Stimulated activated naive B cell treated with anti-CD40 and anti-IgM and Interleukin-4, amounts not matched to agents 10 μg/mL and 1 μg/mL and 100 μg/mL, for 72 hours (primary cell): ENCODE data around the gene PAQR4.
"Not testable (repeated sequence)": the region's sequence is repeated elsewhere in the genome, so short reads cannot be mapped to it uniquely, and the experiment has no call there.

ENCODE experiments used
- ATAC-seq, 2 donors: fragments of 150-1000 bp; cut with Tn5 transposase; replicated peaks; 2 replicates each; pipeline ENCODE4 v1.10.0; 2021; ENCODE audit warnings: moderate library complexity in 1 of 2
- DNase-seq: peaks from one replicate; pipeline ENCODE4 v3.0.0; 2021
- H3K27ac Mint-ChIP-seq: one replicate; pipeline ENCODE4 v1.8.0; 2022; ENCODE audit warnings: mild to moderate bottlenecking, mixed read lengths
- H3K27me3 Mint-ChIP-seq, 2 donors: one replicate each; pipeline ENCODE4 v1.8.0; 2022; ENCODE audit warnings: mixed read lengths in 2 of 2
- H3K36me3 Mint-ChIP-seq, 2 donors: one replicate each; pipeline ENCODE4 v1.8.0; 2022; ENCODE audit warnings: mixed read lengths in 2 of 2, mild to moderate bottlenecking in 1 of 2
- H3K4me1 Mint-ChIP-seq, 2 donors: one replicate each; pipeline ENCODE4 v1.8.0; 2022; ENCODE audit warnings: mixed read lengths in 2 of 2, mild to moderate bottlenecking in 1 of 2
- H3K4me3 Mint-ChIP-seq, 2 donors: one replicate each; pipeline ENCODE4 v1.8.0; 2022; ENCODE audit warnings: mild to moderate bottlenecking in 2 of 2, mixed read lengths in 2 of 2, moderate library complexity in 1 of 2
- H3K9me3 Mint-ChIP-seq, 2 donors: one replicate each; pipeline ENCODE4 v1.8.0; 2022; ENCODE audit warnings: mixed read lengths in 2 of 2, mild to moderate bottlenecking in 1 of 2

PAQR4 gene

GRCh38 chr16:2968738-2969544 lies at the start of gene PAQR4:
PAQR4 (plus strand) TSS chr16:2969348; CDS start chr16:2969675, 327 bp downstream.
- Mint-ChIP-seq H3K4me1 (peaks cover 23 to 44% of the 10 kb centered on the region in 2 donors), H3K27me3 (peaks cover 25 to 28% of the 10 kb centered on the region in 2 donors), H3K27ac (peak within 1 kb of the TSS; percentile 47), H3K9me3 (no peaks in the 10 kb centered on the region), H3K36me3 (peaks cover 5 to 17% of the 10 kb centered on the region in 2 donors), H3K4me3 (peak within 1 kb of the TSS; percentile 80 to 88)
- ATAC-seq (peak; percentile 80 to 86), DNase-seq (peak; percentile 82)

- ATAC-seq, result peak; percentile 42 to 54
- Mint-ChIP-seq H3K27me3 (no peaks in the 10 kb centered on the region), H3K36me3 (peaks cover 24 to 26% of the 10 kb centered on the region in 2 donors), H3K9me3 (no peaks in the 10 kb centered on the region), H3K4me1 (peaks cover 4 to 7% of the 10 kb centered on the region in 2 donors), H3K27ac (no peak overlapping the region), H3K4me3 (no peak overlapping the region)
- DNase-seq, result peak; percentile 35
These were observed 49.5 kb upstream of the PAQR4 start for GRCh38 chr16:2919511-2920255.

- H3K9me3 Mint-ChIP-seq, result no peaks in the 10 kb centered on the region
- H3K27ac Mint-ChIP-seq, result no peak overlapping the region
- peaks cover 10 to 22% of the 10 kb centered on the region in 2 donors for H3K4me1 Mint-ChIP-seq
- ATAC-seq, result no peak
- no peaks in the 10 kb centered on the region for H3K27me3 Mint-ChIP-seq
- no peak overlapping the region for H3K4me3 Mint-ChIP-seq
- no peak for DNase-seq
- H3K36me3 Mint-ChIP-seq, result peaks cover 18 to 24% of the 10 kb centered on the region in 2 donors
These were observed 45.7 kb upstream of the PAQR4 start for GRCh38 chr16:2923481-2923880.

- Mint-ChIP-seq H3K9me3 (no peaks in the 10 kb centered on the region), H3K36me3 (peaks cover 14 to 17% of the 10 kb centered on the region in 2 donors), H3K4me1 (peaks cover 8 to 15% of the 10 kb centered on the region in 2 donors), H3K27me3 (no peaks in the 10 kb centered on the region), H3K4me3 (no peak overlapping the region), H3K27ac (no peak overlapping the region)
- DNase-seq (no peak), ATAC-seq (no peak)
These were observed 44.0 kb upstream of the PAQR4 start for GRCh38 chr16:2924901-2925755.

GRCh38 chr16:2925951-2926649 lies 43.0 kb upstream of the PAQR4 start:
- Mint-ChIP-seq H3K4me3 (no peak overlapping the region), H3K36me3 (peaks cover 14 to 20% of the 10 kb centered on the region in 2 donors), H3K4me1 (peaks cover 8 to 15% of the 10 kb centered on the region in 2 donors), H3K9me3 (no peaks in the 10 kb centered on the region), H3K27me3 (no peaks in the 10 kb centered on the region), H3K27ac (no peak overlapping the region)
- ATAC-seq (no peak), DNase-seq (no peak)

- Mint-ChIP-seq H3K4me1 (peaks cover 8 to 15% of the 10 kb centered on the region in 2 donors), H3K27ac (no peak overlapping the region), H3K9me3 (no peaks in the 10 kb centered on the region), H3K4me3 (peak overlapping the region; percentile 62 to 64), H3K36me3 (peaks cover 14 to 20% of the 10 kb centered on the region in 2 donors), H3K27me3 (no peaks in the 10 kb centered on the region)
- ATAC-seq, result no peak
- no peak for DNase-seq
These were observed 42.5 kb upstream of the PAQR4 start for GRCh38 chr16:2926650-2926999.

DNA sequence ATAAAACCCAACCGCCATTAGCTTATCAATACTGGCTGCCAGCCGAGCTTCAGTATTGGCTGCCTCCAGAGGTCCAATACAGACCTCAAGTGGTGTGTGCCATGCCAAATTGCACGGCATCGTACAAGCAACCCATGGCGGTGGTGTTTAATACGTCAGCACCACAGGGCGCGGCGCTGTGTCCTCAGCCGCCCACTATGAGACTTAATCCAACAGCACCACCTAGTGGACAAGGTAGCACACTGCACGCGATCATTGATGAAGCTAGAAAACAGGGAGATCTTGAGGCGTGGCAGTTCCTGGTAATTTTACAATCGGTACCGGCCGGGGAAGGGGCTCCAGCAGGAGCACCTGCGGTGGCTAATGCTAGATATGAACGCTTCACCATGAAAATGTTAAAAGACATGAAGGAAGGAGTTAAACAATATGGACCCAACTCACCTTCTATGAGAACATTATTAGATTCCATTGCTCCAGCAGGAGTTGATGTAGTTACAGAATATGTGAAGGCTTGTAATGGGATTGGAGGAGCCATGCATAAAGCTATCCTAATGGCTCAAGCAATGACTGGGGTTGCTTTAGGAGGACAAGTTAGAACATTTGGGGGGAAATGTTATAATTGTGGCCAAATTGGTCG lies 42.0 kb upstream of the PAQR4 start:
- peaks cover 8 to 15% of the 10 kb centered on the region in 2 donors for H3K4me1 Mint-ChIP-seq
- peak overlapping the region; percentile 4 for H3K27ac Mint-ChIP-seq
- H3K9me3 Mint-ChIP-seq, result no peaks in the 10 kb centered on the region
- H3K4me3 Mint-ChIP-seq, result peak overlapping the region; percentile 62 to 64
- peak; percentile 78 for DNase-seq
- H3K27me3 Mint-ChIP-seq, result no peaks in the 10 kb centered on the region
- peaks cover 12 to 16% of the 10 kb centered on the region in 2 donors for H3K36me3 Mint-ChIP-seq
- ATAC-seq, result peak; percentile 99 to 100

DNA sequence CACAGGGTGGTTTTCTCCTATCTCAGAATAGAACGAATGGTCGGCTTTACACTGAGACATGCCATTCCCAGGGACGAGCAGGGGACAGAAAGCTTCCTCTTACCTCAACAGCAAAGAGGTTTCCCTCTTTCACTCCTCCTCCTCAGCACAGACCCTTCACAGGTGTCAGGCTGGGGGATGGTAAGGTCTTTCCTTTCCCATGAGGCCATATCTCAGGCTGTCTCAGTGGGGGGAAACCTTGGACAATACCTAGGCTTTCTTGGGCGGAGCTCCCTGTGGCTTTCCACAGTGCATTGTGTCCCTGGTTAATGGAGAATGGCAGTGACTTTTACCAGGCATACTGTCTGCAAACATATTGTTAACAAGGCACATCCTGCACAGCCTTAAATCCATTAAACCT lies 41.0 kb upstream of the PAQR4 start:
- not testable (repeated sequence) for H3K9me3 Mint-ChIP-seq, H3K4me3 Mint-ChIP-seq, H3K27me3 Mint-ChIP-seq, DNase-seq, H3K27ac Mint-ChIP-seq, ATAC-seq
- Mint-ChIP-seq H3K36me3 (peaks cover 12 to 13% of the 10 kb centered on the region in 2 donors), H3K4me1 (peaks cover 8 to 15% of the 10 kb centered on the region in 2 donors)

DNA sequence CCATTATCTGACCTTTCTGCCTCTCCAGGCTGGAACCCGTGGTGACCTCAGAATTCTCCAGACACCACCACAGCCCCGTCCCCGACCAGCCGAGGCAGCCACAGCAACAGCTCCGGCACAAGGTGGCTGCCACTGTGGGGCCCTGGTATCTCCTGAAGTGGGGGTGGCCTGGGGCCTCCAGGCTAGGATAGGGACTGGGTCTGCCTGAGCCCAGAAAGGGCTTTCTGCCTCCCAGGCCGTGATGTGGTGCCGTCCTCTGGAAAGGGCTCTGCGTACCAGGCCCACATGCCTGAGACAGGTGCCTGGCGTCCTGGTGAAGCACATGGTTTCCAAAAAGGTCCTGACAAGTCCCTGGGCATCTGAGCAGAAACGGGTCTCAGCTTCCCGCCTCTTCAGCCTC lies 40.4 kb upstream of the PAQR4 start:
- no peak for ATAC-seq
- no peak for DNase-seq

GRCh38 chr16:2929693-2930092 lies 39.5 kb upstream of the PAQR4 start:
- no peak for DNase-seq
- H3K27ac Mint-ChIP-seq, result no peak overlapping the region
- H3K36me3 Mint-ChIP-seq, result peaks cover 17 to 19% of the 10 kb centered on the region in 2 donors
- H3K9me3 Mint-ChIP-seq, result no peaks in the 10 kb centered on the region
- no peak for ATAC-seq
- no peak overlapping the region for H3K4me3 Mint-ChIP-seq
- H3K27me3 Mint-ChIP-seq, result no peaks in the 10 kb centered on the region
- H3K4me1 Mint-ChIP-seq, result peaks cover 6 to 15% of the 10 kb centered on the region in 2 donors

More for the DNA sequence above, 40.4 kb upstream of the PAQR4 start:
- H3K4me1 Mint-ChIP-seq, result peaks cover 8 to 15% of the 10 kb centered on the region in 2 donors
- no peaks in the 10 kb centered on the region for H3K27me3 Mint-ChIP-seq
- H3K9me3 Mint-ChIP-seq, result no peaks in the 10 kb centered on the region
- H3K27ac Mint-ChIP-seq, result no peak overlapping the region
- H3K36me3 Mint-ChIP-seq, result peaks cover 8 to 14% of the 10 kb centered on the region in 2 donors
- no peak overlapping the region for H3K4me3 Mint-ChIP-seq

DNA sequence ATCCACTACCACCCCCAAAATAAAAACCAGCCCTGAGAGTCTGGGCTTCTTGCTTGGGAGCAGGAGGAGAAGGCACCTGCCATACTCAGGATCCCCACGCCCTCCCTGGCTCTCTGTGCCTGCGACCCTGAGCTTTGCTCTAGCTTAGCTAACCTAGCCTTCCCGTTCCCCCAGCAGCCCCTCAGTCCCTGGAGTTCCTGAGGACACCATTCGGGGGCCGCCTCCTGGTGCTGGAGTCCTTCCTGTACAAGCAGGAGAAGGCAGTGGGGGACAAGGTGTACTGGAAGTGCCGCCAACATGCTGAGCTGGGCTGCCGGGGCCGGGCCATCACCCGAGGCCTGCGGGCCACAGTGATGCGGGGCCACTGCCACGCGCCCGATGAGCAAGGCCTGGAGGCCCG lies 38.9 kb upstream of the PAQR4 start:
- H3K4me3 Mint-ChIP-seq, result no peak overlapping the region
- H3K27ac Mint-ChIP-seq, result no peak overlapping the region
- H3K9me3 Mint-ChIP-seq, result no peaks in the 10 kb centered on the region
- peaks cover 6 to 15% of the 10 kb centered on the region in 2 donors for H3K4me1 Mint-ChIP-seq
- H3K36me3 Mint-ChIP-seq, result peaks cover 20 to 21% of the 10 kb centered on the region in 2 donors
- DNase-seq (no peak), ATAC-seq (no peak)
- H3K27me3 Mint-ChIP-seq, result no peaks in the 10 kb centered on the region

GRCh38 chr16:2931231-2931914 lies 37.8 kb upstream of the PAQR4 start:
- not testable (repeated sequence) for DNase-seq, H3K9me3 Mint-ChIP-seq, H3K4me3 Mint-ChIP-seq, ATAC-seq, H3K27me3 Mint-ChIP-seq, H3K27ac Mint-ChIP-seq
- Mint-ChIP-seq H3K36me3 (peaks cover 28 to 30% of the 10 kb centered on the region in 2 donors), H3K4me1 (peaks cover 8 to 11% of the 10 kb centered on the region in 2 donors)

DNA sequence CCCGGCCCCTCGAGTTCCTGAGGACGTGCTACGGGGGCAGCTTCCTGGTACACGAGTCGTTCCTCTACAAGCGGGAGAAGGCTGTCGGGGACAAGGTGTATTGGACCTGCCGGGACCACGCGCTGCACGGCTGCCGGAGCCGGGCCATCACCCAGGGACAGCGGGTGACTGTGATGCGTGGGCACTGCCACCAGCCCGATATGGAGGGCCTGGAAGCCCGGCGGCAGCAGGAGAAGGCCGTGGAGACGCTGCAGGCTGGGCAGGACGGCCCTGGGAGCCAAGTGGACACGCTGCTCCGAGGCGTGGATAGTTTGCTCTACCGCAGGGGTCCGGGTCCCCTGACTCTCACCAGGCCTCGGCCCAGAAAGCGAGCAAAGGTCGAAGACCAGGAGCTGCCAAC lies 36.0 kb upstream of the PAQR4 start:
- no peaks in the 10 kb centered on the region for H3K9me3 Mint-ChIP-seq
- no peaks in the 10 kb centered on the region for H3K27me3 Mint-ChIP-seq
- H3K4me1 Mint-ChIP-seq, result peaks cover 0 to 2% of the 10 kb centered on the region in 2 donors
- ATAC-seq, result no peak
- peaks cover 36 to 37% of the 10 kb centered on the region in 2 donors for H3K36me3 Mint-ChIP-seq
- H3K27ac Mint-ChIP-seq, result no peak overlapping the region
- no peak for DNase-seq
- H3K4me3 Mint-ChIP-seq, result no peak overlapping the region
